A549 (cell line): ENCODE data around the gene CFAP100. TPM values are rescaled to one million over a fixed set of nuclear protein-coding genes. Genes with fewer than 3 reads are reported as not detected.

ENCODE experiments used
- ATAC-seq, 2 experiments: fragments of 200-7000 bp in 1 of 2; fragments of >200 bp in 1 of 2; cut with Nextera tagmentation in 1 of 2; cut with Tn5 transposase in 1 of 2; 3 replicates each; pipeline versions ENCODE4 v1.8.0 to v1.9.1; 2018 to 2020; ENCODE audit warnings: mild to moderate bottlenecking in 1 of 2, moderate library complexity in 1 of 2
- CTCF ChIA-PET: fragments of 300-600 bp; sonication (Branson Sonifier 250); formaldehyde crosslinking; extraction: SDS; loops from one replicate; lab custom pipeline; 2021; ENCODE audit warnings: antibody characterized with exemption, inconsistent platforms; lab: Yijun Ruan, JAX
- POLR2A ChIA-PET: fragments of 350-600 bp; formaldehyde crosslinking; extraction: SDS; loops from one replicate; lab custom pipeline; 2021; ENCODE audit warnings: antibody characterized with exemption, inconsistent platforms; lab: Yijun Ruan, JAX
- DNase-seq, 2 experiments: peaks; one replicate each; pipeline versions ENCODE4 v3.0.0 to v3.0.0-alpha.2; 2011 to 2016; ENCODE audit warnings: low read depth in 1 of 2, low spot score in 1 of 2
- FAIRE-seq: peaks from 2 replicates; lab custom pipeline; 2011; peaks lifted over from hg19 to GRCh38; lab: Jason Lieb, UNC
- H3K27ac ChIP-seq, 2 experiments: fragments of >200 bp; sonication (Bioruptor Twin); formaldehyde crosslinking; 3 replicates each; pipeline ENCODE4 v1.5.1; 2016 to 2017
- H3K4me1 ChIP-seq: fragments of >200 bp; sonication (Bioruptor Twin); formaldehyde crosslinking; 3 replicates; pipeline ENCODE4 v1.6.1; 2016
- H3K4me2 ChIP-seq: fragments of >200 bp; sonication (Bioruptor Twin); formaldehyde crosslinking; 3 replicates; pipeline ENCODE4 v1.6.1; 2016
- H3K4me3 ChIP-seq: fragments of >200 bp; sonication (Bioruptor Twin); formaldehyde crosslinking; 3 replicates; pipeline ENCODE4 v1.5.1; 2016
- H3K9me3 ChIP-seq: fragments of >200 bp; sonication (Bioruptor Twin); formaldehyde crosslinking; 3 replicates; pipeline ENCODE4 v1.6.1; 2016
- BHLHE40 ChIP-seq: IDR thresholded peaks from 2 replicates; pipeline ENCODE4 v1.6.1; 2012; ENCODE audit warnings: low read depth, low read length, inconsistent platforms
- EHF ChIP-seq: fragments of 250-450 bp; sonication (Bioruptor Pico); IDR thresholded peaks from 2 replicates; pipeline ENCODE4 v1.5.0; 2020; ENCODE audit warnings: mild to moderate bottlenecking
- EHMT2 ChIP-seq: fragments of 200-600 bp; sonication (generic); IDR thresholded peaks from 2 replicates; pipeline ENCODE4 v1.6.1; 2016; ENCODE audit warnings: antibody characterized with exemption, low read depth, mild to moderate bottlenecking, moderate library complexity
- EP300 ChIP-seq, 2 experiments: fragments of >200 bp; sonication (Bioruptor Twin); formaldehyde crosslinking; IDR thresholded peaks; 2 replicates in 1 of 2; 3 replicates in 1 of 2; pipeline ENCODE4 v1.6.1; 2016 to 2017
- FOSL2 ChIP-seq, 2 experiments: fragments of 450-650 bp in 1 of 2; fragments of >200 bp in 1 of 2; sonication (Bioruptor Twin) in 1 of 2; formaldehyde crosslinking; IDR thresholded peaks; 2 replicates each; pipeline versions ENCODE4 v1.5.0 to v1.6.1; 2016 to 2020; ENCODE audit warnings: mild to moderate bottlenecking in 1 of 2, moderate library complexity in 1 of 2
- FOXS1 ChIP-seq: fragments of 250-450 bp; sonication (Bioruptor Pico); IDR thresholded peaks from 2 replicates; pipeline ENCODE4 v1.5.0; 2020; ENCODE audit warnings: mild to moderate bottlenecking, moderate library complexity
- HDAC2 ChIP-seq: fragments of 200-600 bp; sonication (generic); IDR thresholded peaks from 2 replicates; pipeline ENCODE4 v1.6.1; 2016
- HMGXB4 ChIP-seq: fragments of 250-450 bp; sonication (Bioruptor Pico); IDR thresholded peaks from 2 replicates; pipeline ENCODE4 v1.5.0; 2021; ENCODE audit warnings: mild to moderate bottlenecking, moderate library complexity, borderline replicate concordance
- JUN ChIP-seq, 2 experiments: fragments of >200 bp; sonication (Bioruptor Twin); formaldehyde crosslinking; IDR thresholded peaks; 2 replicates in 1 of 2; 3 replicates in 1 of 2; pipeline ENCODE4 v1.6.1; 2016 to 2017
- KDM1A ChIP-seq: fragments of 200-600 bp; sonication (generic); IDR thresholded peaks from 2 replicates; pipeline ENCODE4 v1.6.1; 2016; ENCODE audit warnings: low read depth, mild to moderate bottlenecking
- KDM5A ChIP-seq: fragments of 200-600 bp; sonication (generic); IDR thresholded peaks from 2 replicates; pipeline ENCODE4 v1.6.1; 2016; ENCODE audit warnings: antibody characterized with exemption, mild to moderate bottlenecking
- MAX ChIP-seq: IDR thresholded peaks from 2 replicates; pipeline ENCODE4 v1.6.1; 2012
- NFE2L2 ChIP-seq: fragments of 150-350 bp; conservative IDR thresholded peaks from 2 replicates; pipeline ENCODE4 v1.6.1; 2014; ENCODE audit warnings: low read length
- NPAS2 ChIP-seq: fragments of 250-450 bp; sonication (Bioruptor Pico); IDR thresholded peaks from 2 replicates; pipeline ENCODE4 v1.8.0; 2022; ENCODE audit warnings: mild to moderate bottlenecking, moderate library complexity, borderline replicate concordance
- PHF8 ChIP-seq: fragments of 200-600 bp; sonication (generic); IDR thresholded peaks from 2 replicates; pipeline ENCODE4 v1.6.1; 2016; ENCODE audit warnings: low read depth, mild to moderate bottlenecking, antibody characterized with exemption, moderate library complexity, borderline replicate concordance
- POLR2AphosphoS2 ChIP-seq: conservative IDR thresholded peaks from 2 replicates; pipeline ENCODE4 v1.6.1; 2012; ENCODE audit warnings: low read length, improper control_type of control experiment, inconsistent platforms
- RAD21 ChIP-seq, 2 experiments: fragments of >200 bp in 1 of 2; sonication (Bioruptor Twin) in 1 of 2; formaldehyde crosslinking in 1 of 2; IDR thresholded peaks in 1 of 2; conservative IDR thresholded peaks in 1 of 2; 2 replicates in 1 of 2; 3 replicates in 1 of 2; pipeline ENCODE4 v1.6.1; 2012 to 2018; ENCODE audit warnings: inconsistent platforms in 1 of 2
- RCOR1 ChIP-seq: fragments of 150-350 bp; IDR thresholded peaks from 2 replicates; pipeline ENCODE4 v1.6.1; 2014; ENCODE audit warnings: antibody characterized with exemption, low read length, low read depth
- RNF2 ChIP-seq: fragments of 200-600 bp; sonication (generic); IDR thresholded peaks from 2 replicates; pipeline ENCODE4 v1.6.1; 2016; ENCODE audit warnings: low read depth, mild to moderate bottlenecking, antibody characterized with exemption, moderate library complexity, borderline replicate concordance
- SREBF2 ChIP-seq: fragments of 450-650 bp; IDR thresholded peaks from 2 replicates; pipeline ENCODE4 v1.6.1; 2014; ENCODE audit warnings: mild to moderate bottlenecking, moderate library complexity
- ZNF302 ChIP-seq: fragments of 250-450 bp; sonication (Bioruptor Pico); IDR thresholded peaks from 2 replicates; pipeline ENCODE4 v1.9.0; 2021; ENCODE audit warnings: inconsistent platforms, mild to moderate bottlenecking, moderate library complexity
- WGBS: methylation state at CpG from one replicate; pipeline ENCODE4 v1.1.6; 2017; ENCODE audit errors: missing lambda C conversion rate; 5-methylcytosine and 5-hydroxymethylcytosine counted together
- polyA plus RNA-seq, 4 experiments: library from polyadenylated mRNA; depleted of rRNA in 3 of 4; stranded (reverse); fragments of >200 nt; fragmentation: RNase III in 1 of 4; extraction: RNeasy Plus Mini Kit Qiagen cat#74134 plus additional on column Dnase treatment in 1 of 4; gene quantifications; 2 replicates in 3 of 4; 3 replicates in 1 of 4; pipeline ENCODE4 v1.2.3, GENCODE V29; 2011 to 2017
- TF ChIP-seq, protein P1 (sequence below): fragments of >200 bp; sonication (Bioruptor Twin); formaldehyde crosslinking; IDR thresholded peaks from 3 replicates; pipeline ENCODE4 v1.6.1; 2016
- TF ChIP-seq, protein P2 (sequence below): fragments of >200 bp; sonication (Bioruptor Twin); formaldehyde crosslinking; IDR thresholded peaks from 2 replicates; pipeline ENCODE4 v1.6.1; 2016

The CFAP100 gene
- polyA plus RNA-seq, 2 of the 4 experiments (the other 2 are of a cell fraction), result not detected

DNA sequence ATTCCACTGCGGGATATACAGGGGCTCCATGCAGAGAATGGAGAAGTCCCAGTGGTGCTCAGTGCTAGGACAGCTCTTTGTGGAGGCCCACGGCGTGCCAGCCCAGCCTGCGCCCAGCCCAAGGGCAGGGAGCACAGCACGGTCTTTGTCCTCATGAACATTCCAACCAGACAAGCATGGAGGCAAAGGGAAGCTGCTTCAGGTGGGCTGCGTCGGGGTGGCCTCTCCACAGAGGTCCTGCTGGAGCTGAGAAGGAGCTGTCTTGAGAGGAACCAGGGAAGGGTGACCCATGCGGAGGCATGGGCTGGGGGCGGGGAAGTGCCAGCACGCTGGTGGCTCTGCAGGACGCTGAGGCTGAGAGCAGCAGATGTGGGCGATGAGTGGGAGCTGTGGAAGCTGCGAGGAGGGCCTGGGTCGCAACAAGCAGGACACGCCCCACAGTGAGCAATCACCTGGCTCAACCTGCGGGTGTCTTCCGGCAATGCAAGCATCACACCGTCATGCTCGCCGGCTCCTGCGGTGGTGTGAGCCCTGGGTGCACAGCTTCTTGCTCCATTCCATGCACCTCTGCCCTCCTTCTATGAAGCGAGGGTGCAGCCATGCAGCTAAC, 23.5 kb upstream of the CFAP100 start:
- Histone ChIP-seq H3K9me3 (no peaks in the 10 kb centered on the region), H3K4me1 (no peaks in the 10 kb centered on the region), H3K4me3 (no peak overlapping the region), H3K4me2 (no peak overlapping the region), H3K27ac (no peak overlapping the region)
- 46% methylated on average over 6 of the region's 22 CpGs for WGBS
- POLR2A ChIA-PET, result no interaction called here
- TF ChIP-seq EP300 (IDR thresholded peaks at IDR 0.05) (no peak), FOXS1 (CRISPR knock-in tag) (no peak), HMGXB4 (CRISPR knock-in tag) (no peak), PHF8 (no peak), KDM5A (no peak), MAX (no peak), KDM1A (no peak), JUN (IDR thresholded peaks at IDR 0.05) (no peak), NPAS2 (CRISPR knock-in tag) (no peak), RAD21 (conservative IDR thresholded peaks at IDR 0.05 in 1 of 2, IDR thresholded peaks at IDR 0.05 in 1 of 2) (no peak), EHMT2 (no peak), POLR2AphosphoS2 (no peak)
- TF ChIP-seq, protein P1, sequence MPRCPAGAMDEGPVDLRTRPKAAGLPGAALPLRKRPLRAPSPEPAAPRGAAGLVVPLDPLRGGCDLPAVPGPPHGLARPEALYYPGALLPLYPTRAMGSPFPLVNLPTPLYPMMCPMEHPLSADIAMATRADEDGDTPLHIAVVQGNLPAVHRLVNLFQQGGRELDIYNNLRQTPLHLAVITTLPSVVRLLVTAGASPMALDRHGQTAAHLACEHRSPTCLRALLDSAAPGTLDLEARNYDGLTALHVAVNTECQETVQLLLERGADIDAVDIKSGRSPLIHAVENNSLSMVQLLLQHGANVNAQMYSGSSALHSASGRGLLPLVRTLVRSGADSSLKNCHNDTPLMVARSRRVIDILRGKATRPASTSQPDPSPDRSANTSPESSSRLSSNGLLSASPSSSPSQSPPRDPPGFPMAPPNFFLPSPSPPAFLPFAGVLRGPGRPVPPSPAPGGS, result no peak
- FAIRE-seq (no peak), DNase-seq (no peak), ATAC-seq (no peak)
- CTCF ChIA-PET, result interaction anchor here (0.5 to 1.1 kb wide), 4 partner anchors 17 to 240 kb away, joined by 3 to 4 read pairs (median 3); no protein-coding TSS in a partner anchor

- FAIRE-seq (no peak), ATAC-seq (no peak), DNase-seq (no peak)
- Histone ChIP-seq H3K4me1 (no peaks in the 10 kb centered on the region), H3K4me2 (no peak overlapping the region), H3K27ac (no peak overlapping the region), H3K9me3 (no peaks in the 10 kb centered on the region), H3K4me3 (no peak overlapping the region)
- ChIA-PET CTCF (interaction anchor here (1.1 to 1.3 kb wide), 2 partner anchors 9 to 13 kb away, joined by 3 to 4 read pairs; no protein-coding TSS in a partner anchor), POLR2A (no interaction called here)
- WGBS, result 71% methylated on average over 8 of the region's 12 CpGs
- no peak for TF ChIP-seq RCOR1
- TF ChIP-seq RNF2, result no peak
- no peak for TF ChIP-seq SREBF2
- TF ChIP-seq HDAC2, result no peak
- TF ChIP-seq FOSL2 (IDR thresholded peaks at IDR 0.05), result no peak
- no peak for TF ChIP-seq FOSL2 (CRISPR knock-in tag; IDR thresholded peaks at IDR 0.05)
- TF ChIP-seq MAX, result no peak
- no peak for TF ChIP-seq EHF (CRISPR knock-in tag)
- TF ChIP-seq ZNF302 (CRISPR knock-in tag), result no peak
- TF ChIP-seq BHLHE40, result no peak
- TF ChIP-seq RAD21 (conservative IDR thresholded peaks at IDR 0.05 in 1 of 2, IDR thresholded peaks at IDR 0.05 in 1 of 2), result no peak
- TF ChIP-seq KDM1A, result no peak
- TF ChIP-seq NFE2L2, result no peak
- TF ChIP-seq, protein P2, sequence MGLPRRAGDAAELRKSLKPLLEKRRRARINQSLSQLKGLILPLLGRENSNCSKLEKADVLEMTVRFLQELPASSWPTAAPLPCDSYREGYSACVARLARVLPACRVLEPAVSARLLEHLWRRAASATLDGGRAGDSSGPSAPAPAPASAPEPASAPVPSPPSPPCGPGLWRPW, result no peak
These were observed 22.1 kb upstream of the CFAP100 start for GRCh38 chr3:126372413-126373145.
